SK-N-SH (cell line): Measurements from ENCODE around the gene DLG2. TPM values are rescaled to one million over a fixed set of nuclear protein-coding genes. Genes with fewer than 3 reads are reported as not detected.

Experiments
- CTCF ChIA-PET: fragments of 300-600, 350-600 bp; formaldehyde crosslinking; extraction: SDS; loops from one replicate; lab custom pipeline; 2021; lab: Yijun Ruan, JAX
- POLR2A ChIA-PET: fragments of 350-600 bp; sonication (Branson Sonifier 250); formaldehyde crosslinking; extraction: SDS; loops from one replicate; lab custom pipeline; 2020; ENCODE audit warnings: antibody characterized with exemption, inconsistent platforms; lab: Yijun Ruan, JAX
- DNase-seq: peaks from one replicate; pipeline ENCODE4 v3.0.0; 2012
- H2AFZ ChIP-seq: fragments of 200-600 bp; sonication (generic); 2 replicates; pipeline ENCODE4 v1.8.1; 2016; ENCODE audit warnings: antibody characterized with exemption, mild to moderate bottlenecking, low read depth
- H3F3A ChIP-seq: fragments of 200-600 bp; sonication (generic); replicated peaks from 2 replicates; pipeline ENCODE3; 2016; ENCODE audit warnings: antibody characterized with exemption, mild to moderate bottlenecking; ENCODE audit not compliant: insufficient read depth
- H3K27ac ChIP-seq, 2 experiments: fragments of 200-500 bp in 1 of 2; fragments of 200-600 bp in 1 of 2; sonication (Bioruptor generic) in 1 of 2; sonication (generic), shearing (Covaris generic) in 1 of 2; 2 replicates each; pipeline versions ENCODE4 v1.5.1 to v1.6.1; 2014 to 2016; ENCODE audit warnings: low read depth in 2 of 2, inconsistent platforms in 1 of 2, low read length in 1 of 2, mild to moderate bottlenecking in 1 of 2, mixed read lengths in 1 of 2
- H3K27me3 ChIP-seq: fragments of 200-600 bp; sonication (generic), shearing (Covaris generic); 2 replicates; pipeline ENCODE4 v1.6.1; 2016; ENCODE audit warnings: mixed run types; ENCODE audit not compliant: insufficient read depth
- H3K36me3 ChIP-seq, 2 experiments: fragments of 200-500 bp in 1 of 2; fragments of 200-600 bp in 1 of 2; sonication (Bioruptor generic) in 1 of 2; sonication (generic) in 1 of 2; replicated peaks in 1 of 2; 2 replicates each; pipeline versions ENCODE3 to v1.5.1; 2014 to 2016; ENCODE audit warnings: low read length in 1 of 2, mild to moderate bottlenecking in 1 of 2; ENCODE audit not compliant: insufficient read depth in 2 of 2, control insufficient read depth in 1 of 2
- H3K4me1 ChIP-seq, 2 experiments: fragments of 200-500 bp in 1 of 2; fragments of 200-600 bp in 1 of 2; sonication (Bioruptor generic) in 1 of 2; sonication (generic), shearing (Covaris generic) in 1 of 2; 2 replicates each; pipeline versions ENCODE4 v1.5.1 to v1.6.1; 2014 to 2016; ENCODE audit warnings: low read depth in 1 of 2, low read length in 1 of 2, mixed run types in 1 of 2; ENCODE audit not compliant: insufficient read depth in 2 of 2, control insufficient read depth in 1 of 2
- H3K4me2 ChIP-seq: fragments of 200-600 bp; sonication (generic), shearing (Covaris generic); 2 replicates; pipeline ENCODE4 v1.6.1; 2017; ENCODE audit warnings: mixed run types
- H3K4me3 ChIP-seq, 2 experiments: fragments of 200-500 bp in 1 of 2; fragments of 200-600 bp in 1 of 2; sonication (Bioruptor generic) in 1 of 2; sonication (generic), shearing (Covaris generic) in 1 of 2; 2 replicates each; pipeline versions ENCODE4 v1.5.1 to v1.8.1; 2014 to 2016; ENCODE audit warnings: low read depth in 2 of 2, inconsistent platforms in 1 of 2, low read length in 1 of 2, mild to moderate bottlenecking in 1 of 2, mixed read lengths in 1 of 2, moderate library complexity in 1 of 2
- H3K79me2 ChIP-seq: fragments of 200-600 bp; sonication (generic); 2 replicates; pipeline ENCODE4 v1.8.1; 2017; ENCODE audit warnings: mild to moderate bottlenecking; ENCODE audit not compliant: insufficient read depth
- H3K9ac ChIP-seq: fragments of 200-600 bp; sonication (generic); 2 replicates; pipeline ENCODE4 v1.6.1; 2017; ENCODE audit warnings: mixed run types
- H3K9me2 ChIP-seq: fragments of 200-600 bp; sonication (generic); 2 replicates; pipeline ENCODE4 v1.6.1; 2017; ENCODE audit warnings: mixed run types
- H3K9me3 ChIP-seq: fragments of 200-600 bp; sonication (generic); 2 replicates; pipeline ENCODE4 v1.6.1; 2017; ENCODE audit warnings: mixed run types, mild to moderate bottlenecking, moderate library complexity
- H4K20me1 ChIP-seq: fragments of 200-600 bp; sonication (generic); 2 replicates; pipeline ENCODE4 v1.6.1; 2017; ENCODE audit warnings: mild to moderate bottlenecking, mixed run types; ENCODE audit not compliant: insufficient read depth
- ELF1 ChIP-seq: IDR thresholded peaks from 2 replicates; pipeline ENCODE4 v1.4.0; 2012
- FOSL2 ChIP-seq: IDR thresholded peaks from 2 replicates; pipeline ENCODE4 v1.4.0; 2012; ENCODE audit warnings: low read depth, mild to moderate bottlenecking, moderate library complexity, borderline replicate concordance
- FOXJ3 ChIP-seq: sonication (generic); formaldehyde crosslinking; IDR thresholded peaks from 2 replicates; pipeline ENCODE4 v1.5.1; 2020; ENCODE audit warnings: mild to moderate bottlenecking, missing genetic modification reagents
- GABPA ChIP-seq: IDR thresholded peaks from 2 replicates; pipeline ENCODE4 v1.4.0; 2012; ENCODE audit warnings: low read depth, mild to moderate bottlenecking
- JUND ChIP-seq: IDR thresholded peaks from 2 replicates; pipeline ENCODE4 v1.4.0; 2012
- NFIC ChIP-seq: IDR thresholded peaks from 2 replicates; pipeline ENCODE4 v1.4.0; 2012; ENCODE audit warnings: borderline replicate concordance
- PBX3 ChIP-seq: IDR thresholded peaks from 2 replicates; pipeline ENCODE4; 2012
- SIN3A ChIP-seq: IDR thresholded peaks from 2 replicates; pipeline ENCODE4 v1.6.1; 2012; ENCODE audit warnings: low read depth, mild to moderate bottlenecking, low read length, moderate library complexity, borderline replicate concordance
- TAF1 ChIP-seq: IDR thresholded peaks from 2 replicates; pipeline ENCODE4 v1.6.1; 2012; ENCODE audit warnings: low read depth, mild to moderate bottlenecking, low read length, moderate library complexity, borderline replicate concordance
- WGBS: methylation state at CpG from one replicate; pipeline ENCODE4 v1.1.6; 2017; ENCODE audit warnings: low lambda C conversion rate; 5-methylcytosine and 5-hydroxymethylcytosine counted together
- polyA plus RNA-seq, 3 experiments: library from polyadenylated mRNA; depleted of rRNA; stranded (reverse); fragments of >200 nt; gene quantifications; 2 replicates each; pipeline ENCODE4 v1.2.3, GENCODE V29; 2012
- TF ChIP-seq, protein P1 (sequence below): IDR thresholded peaks from 2 replicates; pipeline ENCODE4 v1.4.0; 2012; ENCODE audit warnings: low read depth
- TF ChIP-seq, protein P2 (sequence below): IDR thresholded peaks from 2 replicates; pipeline ENCODE4 v1.4.0; 2012; ENCODE audit warnings: low read depth, borderline replicate concordance
- TF ChIP-seq, protein P3 (sequence below): fragments of 200-600 bp; sonication (generic); IDR thresholded peaks from 2 replicates; pipeline ENCODE4 v1.6.1; 2017; ENCODE audit warnings: antibody characterized with exemption, mild to moderate bottlenecking, moderate library complexity
- TF ChIP-seq, protein P4 (sequence below): IDR thresholded peaks from 2 replicates; pipeline ENCODE4 v1.4.0; 2012; ENCODE audit warnings: low read depth, borderline replicate concordance
- TF ChIP-seq, protein P5 (sequence below): fragments of 150-350 bp; IDR thresholded peaks from 2 replicates; pipeline ENCODE4 v1.6.1; 2017; ENCODE audit warnings: antibody characterized with exemption, low read length, low read depth, borderline replicate concordance

The DLG2 gene
- polyA plus RNA-seq, 1 of the 3 experiments (the other 2 are of a cell fraction) = 0.21 TPM

- Histone ChIP-seq H3K9me2 (no peaks in the 10 kb centered on the region), H3K36me3 (no peaks in the 10 kb centered on the region), H3K9ac (no peak overlapping the region), H3K79me2 (no peaks in the 10 kb centered on the region), H3F3A (no peaks in the 10 kb centered on the region), H4K20me1 (no peaks in the 10 kb centered on the region), H3K27ac (no peak overlapping the region), H2AFZ (no peak overlapping the region), H3K4me3 (no peak overlapping the region), H3K4me2 (no peak overlapping the region), H3K27me3 (peaks cover 8% of the 10 kb centered on the region; the same call in 1 of the 2 replicates), H3K9me3 (no peaks in the 10 kb centered on the region), H3K4me1 (peaks cover 0 to 8% of the 10 kb centered on the region in 2 experiments; a peak in 1 of 4 replicates)
- no peak for DNase-seq
- 0% methylated on average over 1 of the region's 1 CpG for WGBS
- ChIA-PET CTCF (no interaction called here), POLR2A (no interaction called here)
- TF ChIP-seq GABPA (no peak), TAF1 (no peak), FOXJ3 (no peak), NFIC (no peak), SIN3A (no peak), FOSL2 (no peak), ELF1 (no peak), JUND (no peak), PBX3 (no peak)
- TF ChIP-seq, protein P1, sequence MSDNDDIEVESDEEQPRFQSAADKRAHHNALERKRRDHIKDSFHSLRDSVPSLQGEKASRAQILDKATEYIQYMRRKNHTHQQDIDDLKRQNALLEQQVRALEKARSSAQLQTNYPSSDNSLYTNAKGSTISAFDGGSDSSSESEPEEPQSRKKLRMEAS = no peak
- TF ChIP-seq, protein P2, sequence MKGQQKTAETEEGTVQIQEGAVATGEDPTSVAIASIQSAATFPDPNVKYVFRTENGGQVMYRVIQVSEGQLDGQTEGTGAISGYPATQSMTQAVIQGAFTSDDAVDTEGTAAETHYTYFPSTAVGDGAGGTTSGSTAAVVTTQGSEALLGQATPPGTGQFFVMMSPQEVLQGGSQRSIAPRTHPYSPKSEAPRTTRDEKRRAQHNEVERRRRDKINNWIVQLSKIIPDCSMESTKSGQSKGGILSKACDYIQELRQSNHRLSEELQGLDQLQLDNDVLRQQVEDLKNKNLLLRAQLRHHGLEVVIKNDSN = no peak
- TF ChIP-seq, protein P3, sequence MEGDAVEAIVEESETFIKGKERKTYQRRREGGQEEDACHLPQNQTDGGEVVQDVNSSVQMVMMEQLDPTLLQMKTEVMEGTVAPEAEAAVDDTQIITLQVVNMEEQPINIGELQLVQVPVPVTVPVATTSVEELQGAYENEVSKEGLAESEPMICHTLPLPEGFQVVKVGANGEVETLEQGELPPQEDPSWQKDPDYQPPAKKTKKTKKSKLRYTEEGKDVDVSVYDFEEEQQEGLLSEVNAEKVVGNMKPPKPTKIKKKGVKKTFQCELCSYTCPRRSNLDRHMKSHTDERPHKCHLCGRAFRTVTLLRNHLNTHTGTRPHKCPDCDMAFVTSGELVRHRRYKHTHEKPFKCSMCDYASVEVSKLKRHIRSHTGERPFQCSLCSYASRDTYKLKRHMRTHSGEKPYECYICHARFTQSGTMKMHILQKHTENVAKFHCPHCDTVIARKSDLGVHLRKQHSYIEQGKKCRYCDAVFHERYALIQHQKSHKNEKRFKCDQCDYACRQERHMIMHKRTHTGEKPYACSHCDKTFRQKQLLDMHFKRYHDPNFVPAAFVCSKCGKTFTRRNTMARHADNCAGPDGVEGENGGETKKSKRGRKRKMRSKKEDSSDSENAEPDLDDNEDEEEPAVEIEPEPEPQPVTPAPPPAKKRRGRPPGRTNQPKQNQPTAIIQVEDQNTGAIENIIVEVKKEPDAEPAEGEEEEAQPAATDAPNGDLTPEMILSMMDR = no peak
- TF ChIP-seq, protein P4, sequence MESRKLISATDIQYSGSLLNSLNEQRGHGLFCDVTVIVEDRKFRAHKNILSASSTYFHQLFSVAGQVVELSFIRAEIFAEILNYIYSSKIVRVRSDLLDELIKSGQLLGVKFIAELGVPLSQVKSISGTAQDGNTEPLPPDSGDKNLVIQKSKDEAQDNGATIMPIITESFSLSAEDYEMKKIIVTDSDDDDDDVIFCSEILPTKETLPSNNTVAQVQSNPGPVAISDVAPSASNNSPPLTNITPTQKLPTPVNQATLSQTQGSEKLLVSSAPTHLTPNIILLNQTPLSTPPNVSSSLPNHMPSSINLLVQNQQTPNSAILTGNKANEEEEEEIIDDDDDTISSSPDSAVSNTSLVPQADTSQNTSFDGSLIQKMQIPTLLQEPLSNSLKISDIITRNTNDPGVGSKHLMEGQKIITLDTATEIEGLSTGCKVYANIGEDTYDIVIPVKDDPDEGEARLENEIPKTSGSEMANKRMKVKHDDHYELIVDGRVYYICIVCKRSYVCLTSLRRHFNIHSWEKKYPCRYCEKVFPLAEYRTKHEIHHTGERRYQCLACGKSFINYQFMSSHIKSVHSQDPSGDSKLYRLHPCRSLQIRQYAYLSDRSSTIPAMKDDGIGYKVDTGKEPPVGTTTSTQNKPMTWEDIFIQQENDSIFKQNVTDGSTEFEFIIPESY = no peak
- TF ChIP-seq, protein P5, sequence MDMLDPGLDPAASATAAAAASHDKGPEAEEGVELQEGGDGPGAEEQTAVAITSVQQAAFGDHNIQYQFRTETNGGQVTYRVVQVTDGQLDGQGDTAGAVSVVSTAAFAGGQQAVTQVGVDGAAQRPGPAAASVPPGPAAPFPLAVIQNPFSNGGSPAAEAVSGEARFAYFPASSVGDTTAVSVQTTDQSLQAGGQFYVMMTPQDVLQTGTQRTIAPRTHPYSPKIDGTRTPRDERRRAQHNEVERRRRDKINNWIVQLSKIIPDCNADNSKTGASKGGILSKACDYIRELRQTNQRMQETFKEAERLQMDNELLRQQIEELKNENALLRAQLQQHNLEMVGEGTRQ = no peak
These were observed 905.6 kb downstream of the DLG2 start for GRCh38 chr11:84721561-84721961.
